ENCODE data around the gene RAB32.
"Not testable (repeated sequence)": the region's sequence is repeated elsewhere in the genome, so short reads cannot be mapped to it uniquely, and the experiment has no call there.

The RAB32 gene

DNA sequence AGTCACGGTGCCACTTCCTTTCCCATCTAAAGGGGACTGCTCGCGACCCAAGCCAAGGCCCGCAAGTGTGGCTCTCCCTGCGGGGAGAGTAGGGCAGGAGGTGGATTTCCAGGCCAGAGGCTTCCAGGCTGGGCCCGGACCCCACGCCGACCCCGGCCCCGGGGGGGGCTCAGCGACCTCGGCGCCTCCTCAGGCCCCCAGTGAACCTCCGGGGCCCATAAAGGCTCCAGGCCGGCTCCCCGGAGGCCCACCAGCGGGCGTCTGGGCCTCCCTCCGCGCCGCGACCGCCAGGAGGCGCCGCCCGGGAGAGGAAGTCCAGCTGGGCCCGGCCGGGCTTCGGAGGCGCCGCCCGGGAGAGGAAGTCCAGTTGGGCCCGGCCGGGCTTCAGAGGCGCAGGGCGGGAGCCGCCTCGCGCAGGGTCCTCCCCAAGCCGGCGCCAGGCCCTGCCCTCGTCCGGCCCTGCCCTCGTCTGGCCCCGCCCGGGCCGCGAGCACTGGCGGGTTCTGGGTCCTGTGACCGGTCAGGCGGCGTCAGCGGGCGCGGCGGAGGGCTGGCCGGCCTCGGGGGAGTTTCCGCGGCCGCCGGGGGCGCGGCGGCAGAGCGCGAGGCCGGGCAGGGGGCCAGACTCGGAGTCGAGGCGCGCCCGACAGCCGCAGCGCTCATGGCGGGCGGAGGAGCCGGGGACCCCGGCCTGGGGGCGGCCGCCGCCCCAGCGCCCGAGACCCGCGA, at the start of gene RAB32:
Gene RAB32, plus strand, starts transcription at position 623 of the 729 bp plus-strand sequence. Its CDS starts 39 bp downstream, at position 662.
- DNase-seq (ENCODE audit: low read depth): peak; percentile 95

DNA sequence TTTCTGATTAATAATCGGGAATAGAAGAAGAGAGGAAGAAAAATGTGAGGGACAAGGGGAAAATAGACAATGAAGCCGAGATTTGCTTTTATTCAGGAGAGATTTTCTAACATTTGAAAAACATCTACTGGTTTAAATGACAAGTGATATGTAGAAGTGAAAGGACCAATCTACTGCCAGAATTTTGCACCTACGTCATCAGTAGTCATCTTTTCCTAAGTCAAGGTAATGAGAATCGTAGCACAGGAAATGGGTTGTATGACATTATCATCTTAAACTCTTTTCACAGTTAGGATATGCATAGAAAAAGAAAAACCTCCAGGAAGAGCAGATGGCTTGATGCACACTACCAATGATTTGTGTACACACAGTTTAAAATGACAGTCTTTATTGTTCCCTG, 45.3 kb upstream of the RAB32 start:
- DNase-seq (ENCODE audit: low read depth): peak; percentile 11

DNA sequence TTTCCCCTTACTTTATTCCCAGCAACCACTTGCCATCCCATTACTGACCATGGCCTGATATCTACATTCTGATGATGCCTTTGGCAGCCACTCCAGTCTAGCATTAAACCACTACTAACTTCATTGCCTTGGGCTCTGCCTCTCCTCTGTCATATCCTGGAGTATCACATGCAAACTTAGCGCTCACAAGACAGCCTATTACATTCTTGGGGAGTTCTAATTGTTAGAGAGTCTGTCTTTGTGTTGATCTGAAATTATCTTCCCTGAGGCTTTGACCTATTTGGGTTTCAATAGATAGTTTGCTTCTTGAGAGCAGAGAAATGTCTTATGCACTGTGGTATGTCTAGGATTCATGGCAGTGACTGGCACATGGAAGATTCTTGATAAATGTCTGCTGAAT, 40.5 kb upstream of the RAB32 start:
- DNase-seq (ENCODE audit: low read depth): no peak

DNA sequence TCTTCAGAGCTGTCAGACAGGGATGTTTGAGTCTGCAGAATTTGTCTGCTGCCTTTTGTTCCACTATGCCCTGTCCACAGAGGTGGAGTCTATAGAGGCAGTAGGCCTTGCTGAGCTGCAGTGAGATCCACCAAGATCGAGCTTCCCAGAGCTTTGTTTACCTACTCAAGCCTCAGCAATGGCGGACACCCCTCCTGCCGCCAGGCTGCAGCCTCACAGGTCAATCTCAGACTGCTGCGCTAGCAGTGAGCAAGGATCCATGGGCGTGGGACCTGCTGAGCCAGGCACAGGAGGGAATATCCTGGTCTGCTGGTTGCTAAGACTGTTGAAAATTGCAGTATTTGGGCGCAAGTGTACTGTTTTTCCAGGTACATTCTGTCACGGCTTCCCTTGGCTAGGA, 28.4 kb upstream of the RAB32 start:
- no peak for DNase-seq (ENCODE audit: low read depth)

DNA sequence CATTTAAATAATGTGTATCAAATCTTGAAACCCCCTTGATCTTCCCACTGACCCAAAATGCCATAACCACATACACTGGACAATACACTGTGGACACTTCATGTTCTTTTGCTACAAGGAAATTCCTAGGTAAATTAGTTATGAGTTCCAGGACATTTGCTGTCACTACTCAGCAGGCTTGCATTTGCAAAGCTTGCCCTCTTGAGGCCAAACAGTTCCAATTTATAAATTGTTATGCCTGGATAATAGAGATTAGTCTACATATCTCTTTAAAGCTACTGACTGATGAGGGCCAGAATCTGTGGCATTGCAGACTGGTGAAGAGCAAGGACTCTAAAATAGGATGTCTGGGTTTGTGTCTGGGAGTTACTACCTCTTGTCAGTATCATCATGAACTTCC, 17.4 kb upstream of the RAB32 start:
- peak; percentile 22 for DNase-seq (ENCODE audit: low read depth)

DNA sequence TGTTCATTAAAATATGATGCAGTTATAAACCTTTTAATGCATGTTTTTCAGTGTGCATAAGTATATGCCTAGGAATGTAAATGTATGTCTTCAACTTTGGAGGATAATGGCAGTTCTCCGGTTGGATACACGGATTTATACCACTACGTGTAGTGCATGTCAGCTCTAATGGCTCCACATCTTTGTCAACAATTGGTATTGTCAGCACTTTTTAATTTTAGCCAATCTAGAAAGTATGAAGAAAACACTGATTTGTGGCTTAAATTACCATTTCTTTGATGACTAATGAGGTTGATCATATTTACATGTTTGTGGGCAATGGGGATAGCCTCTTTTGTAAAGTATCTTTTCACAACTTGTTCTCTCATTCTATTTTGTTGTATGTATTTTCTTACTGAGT, 10.9 kb upstream of the RAB32 start:
- no peak for DNase-seq (ENCODE audit: low read depth)

DNA sequence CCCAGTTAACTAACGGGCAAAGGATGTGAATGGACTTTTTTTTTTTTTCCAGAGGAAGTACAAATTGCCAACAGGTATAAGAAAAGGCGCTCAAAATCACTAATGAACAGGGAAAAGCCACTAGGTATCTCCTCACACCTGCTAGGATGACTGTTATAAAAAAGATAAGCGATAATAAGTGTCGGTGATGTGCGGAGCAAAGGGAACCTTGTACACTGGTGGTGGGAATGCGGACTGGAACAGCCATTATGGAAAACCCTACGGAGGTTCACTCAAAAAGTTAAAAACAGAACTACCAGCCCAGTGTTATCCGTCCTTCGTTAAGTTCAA, 787 bp upstream of the RAB32 start:
- DNase-seq (ENCODE audit: low read depth): no peak

DNA sequence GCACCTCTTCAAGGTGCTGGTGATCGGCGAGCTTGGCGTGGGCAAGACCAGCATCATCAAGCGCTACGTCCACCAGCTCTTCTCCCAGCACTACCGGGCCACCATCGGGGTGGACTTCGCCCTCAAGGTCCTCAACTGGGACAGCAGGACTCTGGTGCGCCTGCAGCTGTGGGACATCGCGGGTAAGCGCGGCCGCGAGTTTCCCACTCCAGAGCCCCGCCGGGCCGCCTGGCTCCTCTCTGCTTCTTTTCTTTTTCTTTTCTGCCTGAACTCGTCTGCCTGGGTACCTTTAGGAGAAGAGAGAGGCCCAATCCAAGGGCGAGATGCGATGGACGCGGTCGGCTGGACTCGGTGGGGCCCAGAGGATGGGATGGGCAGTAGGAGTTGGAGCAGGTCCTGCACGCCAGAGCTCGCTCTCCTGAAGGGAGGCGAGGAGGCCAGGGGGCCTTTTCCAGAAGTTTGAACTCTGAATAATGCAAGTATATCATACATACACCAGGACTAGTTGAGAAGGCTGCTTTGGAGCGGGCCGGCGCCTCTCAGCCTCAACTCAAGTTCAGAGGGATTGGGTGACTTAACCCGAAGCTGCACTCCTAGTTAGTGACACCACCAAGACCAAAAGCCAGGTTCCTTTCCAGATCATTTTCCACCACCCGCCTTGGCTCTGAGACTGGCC, 445 bp downstream of the RAB32 start:
- DNase-seq (ENCODE audit: low read depth): peak; percentile 56

DNA sequence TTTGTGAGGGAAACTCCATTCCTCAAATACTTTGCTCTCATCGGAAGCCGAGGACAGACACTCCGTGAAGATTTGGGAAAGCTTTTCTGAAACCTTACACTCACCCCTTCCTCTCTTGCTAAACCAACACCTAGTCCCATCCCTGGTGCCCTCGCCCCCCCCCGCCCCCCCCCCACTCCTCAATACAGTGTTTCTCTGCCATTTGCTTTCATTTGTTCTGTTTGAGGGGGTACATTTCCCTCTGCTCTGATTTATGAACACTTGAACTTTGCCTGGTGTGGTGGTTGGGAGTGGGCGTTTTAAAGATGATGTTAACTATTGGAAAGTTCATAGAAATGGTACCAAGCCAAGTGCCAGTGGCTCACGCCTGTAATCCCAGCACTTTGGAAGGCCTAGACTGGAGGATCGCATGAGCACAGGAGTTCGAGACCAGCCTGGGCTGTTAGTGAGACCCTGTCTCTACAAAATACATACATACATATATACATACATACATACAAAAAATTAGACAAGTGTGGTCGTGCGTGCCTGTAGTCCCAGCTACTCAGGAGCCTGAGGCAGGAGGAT, 1.1 kb downstream of the RAB32 start:
- peak; percentile 10 for DNase-seq (ENCODE audit: low read depth)

DNA sequence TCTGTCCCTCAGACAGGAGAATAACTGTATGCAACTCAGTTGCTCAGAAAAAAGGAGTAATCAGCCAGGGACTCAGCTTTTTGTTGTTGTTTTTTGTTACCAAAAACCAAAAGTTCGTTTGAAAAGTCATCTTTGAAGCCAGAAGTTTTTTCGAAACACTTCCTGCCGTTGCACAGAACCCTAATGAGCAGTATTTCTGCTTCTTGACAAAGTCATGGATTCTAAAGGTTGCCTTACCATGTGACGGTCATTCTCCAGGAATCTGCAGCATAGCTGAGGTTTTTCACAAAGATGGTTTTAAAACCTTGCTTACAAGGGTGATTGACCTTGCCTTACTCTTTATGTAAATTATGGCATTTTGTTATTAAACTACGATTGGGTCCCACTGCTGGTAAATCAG, 1.9 kb downstream of the RAB32 start:
- peak; percentile 81 for DNase-seq (ENCODE audit: low read depth)

DNA sequence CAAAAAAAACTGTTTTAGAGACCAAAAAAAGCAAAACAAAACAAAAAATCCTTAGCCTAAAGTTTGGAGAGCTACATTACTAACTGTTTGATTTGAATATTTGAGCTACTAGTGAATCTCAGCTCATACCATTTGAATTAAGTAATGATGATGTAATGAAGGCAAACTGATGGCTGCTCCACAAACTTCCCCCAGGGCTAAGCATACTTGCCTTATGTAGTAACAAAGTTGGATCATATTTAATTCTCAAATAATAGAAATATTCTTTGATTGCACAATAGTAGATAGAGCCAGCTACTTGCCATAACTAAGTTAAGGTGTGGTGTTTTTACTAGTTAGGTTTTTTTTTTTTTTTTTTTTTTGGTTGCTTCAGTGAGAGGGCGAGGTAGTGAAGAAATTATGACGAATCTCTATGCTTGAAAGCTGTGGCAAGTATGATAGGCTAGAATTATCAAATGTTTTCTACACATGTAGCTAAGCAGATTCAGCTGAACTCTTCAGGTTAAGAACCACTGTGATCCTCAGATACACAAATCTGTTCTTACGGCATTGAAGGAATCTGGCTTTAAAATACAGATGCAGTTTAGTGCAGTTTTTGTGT, 2.9 kb downstream of the RAB32 start:
- peak; percentile 94 for DNase-seq (ENCODE audit: low read depth)

DNA sequence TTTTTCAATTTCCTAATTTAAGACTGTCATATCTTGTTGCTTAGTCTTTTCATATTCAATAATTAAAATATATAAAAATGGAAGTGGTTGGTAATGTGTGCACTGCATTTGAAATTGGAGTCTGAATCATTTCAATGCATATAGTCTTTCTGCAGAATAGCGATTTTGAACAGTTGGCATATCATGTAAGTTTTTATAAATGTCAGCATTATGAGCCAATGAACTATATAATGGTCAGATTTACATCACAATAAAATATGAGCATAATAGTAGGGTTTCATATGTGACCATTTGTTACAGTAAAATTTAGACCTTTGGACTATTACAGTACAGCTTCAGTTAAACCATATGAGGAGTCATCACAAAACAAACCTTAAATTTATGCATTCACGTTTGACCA, 4.3 kb downstream of the RAB32 start:
- DNase-seq (ENCODE audit: low read depth): no peak

DNA sequence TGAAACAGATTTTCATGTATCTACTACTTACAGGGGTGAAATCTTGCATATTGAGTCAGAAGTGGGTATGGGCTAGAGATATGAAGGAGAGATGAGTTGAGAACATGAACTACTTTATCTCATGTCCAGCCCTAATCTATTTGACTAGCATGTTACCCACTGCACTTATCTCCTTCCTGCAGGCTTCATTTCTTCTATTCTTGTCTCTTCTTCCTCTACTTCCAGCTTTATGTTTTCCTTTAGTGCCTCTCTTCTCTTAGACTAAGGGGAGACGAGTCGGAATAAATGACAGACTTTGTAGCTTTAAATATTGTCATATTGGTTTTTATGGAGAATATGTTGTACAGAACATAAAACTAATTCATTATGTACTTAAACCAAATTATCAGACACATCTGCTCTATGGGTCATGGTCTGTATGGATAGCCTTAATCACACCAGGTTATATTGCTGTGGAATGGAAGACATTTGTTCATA, 5.3 kb downstream of the RAB32 start:
- DNase-seq (ENCODE audit: low read depth): no peak

DNA sequence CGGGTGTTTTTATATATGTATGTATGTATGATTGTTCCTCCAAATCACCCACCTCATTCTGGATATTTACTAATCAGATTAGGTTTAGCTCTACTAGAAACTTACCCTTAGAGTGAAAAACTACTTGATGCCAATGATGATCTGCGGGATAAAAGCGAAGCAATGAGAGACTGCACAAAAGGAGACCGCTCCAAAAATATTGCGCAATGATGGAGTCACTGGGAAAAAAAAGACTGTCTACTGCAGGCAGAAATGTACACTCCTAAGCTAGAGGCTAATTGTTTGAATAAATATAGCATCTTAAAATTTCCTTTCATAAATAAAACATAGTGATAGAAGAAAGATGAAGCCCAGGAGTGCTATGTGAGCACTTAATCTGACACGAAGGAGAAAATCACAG, 7.3 kb downstream of the RAB32 start:
- peak; percentile 5 for DNase-seq (ENCODE audit: low read depth)

DNA sequence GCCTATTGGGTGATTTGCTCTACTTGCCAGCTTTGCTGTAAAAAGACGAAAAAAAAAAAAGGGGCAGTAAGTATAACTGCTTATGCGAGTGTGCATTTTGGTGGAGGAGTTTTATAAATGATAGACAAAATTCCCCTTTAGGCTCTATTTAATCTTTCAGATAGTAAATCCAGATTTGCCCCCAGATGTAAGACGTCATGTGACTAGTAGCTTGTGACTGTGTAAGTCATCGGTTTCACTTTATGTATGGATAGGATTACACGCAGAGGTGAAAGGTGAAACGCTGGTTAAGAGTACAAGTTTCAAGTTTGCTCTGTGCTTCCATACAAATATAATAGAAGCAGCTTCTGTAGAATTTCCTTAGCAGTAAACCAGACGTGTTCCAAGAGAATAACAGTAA, 7.9 kb downstream of the RAB32 start:
- DNase-seq (ENCODE audit: low read depth): no peak

DNA sequence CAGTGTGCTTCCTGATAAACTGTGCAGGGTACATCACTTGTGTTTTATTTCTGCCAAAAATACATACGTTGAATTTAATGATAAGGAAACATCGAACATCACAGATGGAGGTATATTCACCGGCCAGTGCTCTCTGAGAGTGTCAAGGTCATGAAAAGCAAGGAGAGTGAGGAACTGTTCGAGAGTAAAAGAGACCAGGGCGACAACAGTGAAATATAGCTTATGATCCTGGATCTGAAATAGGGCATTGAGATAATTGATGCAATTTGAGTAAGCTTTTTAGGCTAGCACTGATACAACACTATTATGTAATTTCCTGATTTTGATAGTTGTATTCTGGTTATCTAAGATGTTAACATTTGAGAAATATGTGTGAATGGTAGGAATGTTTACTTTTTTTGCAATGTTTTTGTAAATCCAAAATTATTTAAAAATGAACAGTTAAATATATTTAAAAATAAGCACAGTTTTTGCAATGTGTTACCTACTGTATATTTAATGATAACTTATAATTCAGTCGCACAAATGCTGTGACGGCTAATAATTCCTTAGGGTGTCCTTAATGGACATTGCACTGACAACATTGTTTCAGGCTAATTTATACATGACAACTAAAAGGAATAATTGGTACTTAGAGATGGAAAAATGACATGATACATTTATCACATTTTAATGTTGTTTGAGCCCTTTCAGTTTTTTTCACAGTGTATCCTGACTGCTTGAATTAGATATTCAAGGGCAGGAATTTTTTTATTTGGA, 9.9 kb downstream of the RAB32 start:
- DNase-seq (ENCODE audit: low read depth): no peak

DNA sequence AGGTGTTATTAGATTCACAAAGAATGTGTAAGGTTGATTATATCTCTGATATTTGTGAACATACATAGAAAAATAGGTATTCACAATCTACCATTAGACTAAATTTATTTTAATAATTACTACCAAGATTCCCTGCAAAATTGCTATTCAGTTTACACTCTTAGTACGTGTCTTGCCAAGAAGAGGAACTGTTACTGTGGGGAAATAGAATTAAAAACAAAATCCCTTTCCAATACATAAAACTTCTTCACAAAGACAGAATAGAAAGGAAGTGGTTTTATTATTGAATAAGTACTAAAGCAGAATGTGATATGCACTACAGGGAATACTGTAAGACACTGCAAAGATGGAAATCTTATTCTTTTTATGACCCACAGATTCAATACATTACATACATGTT, 17.0 kb downstream of the RAB32 start:
- DNase-seq (ENCODE audit: low read depth): no peak

DNA sequence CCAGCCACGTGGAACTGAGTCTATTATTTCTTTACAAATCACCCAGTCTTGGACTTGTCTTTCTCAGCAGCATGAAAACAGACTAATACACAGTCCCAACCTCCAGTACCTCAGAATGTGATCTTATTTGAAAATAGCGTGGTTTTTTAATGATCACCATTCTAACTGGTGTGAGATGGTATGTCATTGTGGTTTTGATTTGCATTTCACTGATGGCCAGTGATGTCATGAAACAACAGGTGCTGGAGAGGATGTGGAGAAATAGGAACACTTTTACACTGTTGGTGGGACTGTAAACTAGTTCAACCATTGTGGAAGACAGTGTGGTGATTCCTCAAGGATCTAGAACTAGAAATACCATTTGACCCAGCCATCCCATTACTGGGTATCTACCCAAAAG, 23.0 kb downstream of the RAB32 start:
- not testable (repeated sequence) for DNase-seq (ENCODE audit: low read depth)

DNA sequence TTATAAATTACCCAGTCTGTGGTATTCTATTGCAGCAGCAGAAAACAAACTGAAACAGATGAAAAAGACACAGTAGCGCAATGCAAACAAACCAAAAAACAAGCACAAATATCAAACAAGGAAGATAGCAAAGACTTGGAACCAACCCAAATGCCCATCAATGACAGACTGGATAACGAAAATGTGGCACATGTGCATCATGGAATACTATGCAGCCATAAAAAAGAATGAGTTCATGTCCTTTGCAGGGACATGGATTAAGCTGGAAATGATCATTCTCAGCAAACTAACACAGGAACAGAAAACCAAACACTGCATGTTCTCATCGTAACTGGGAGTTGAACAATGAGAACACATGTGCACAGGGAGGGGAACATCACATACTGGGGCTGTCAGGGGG, 25.0 kb downstream of the RAB32 start:
- not testable (repeated sequence) for DNase-seq (ENCODE audit: low read depth)

DNA sequence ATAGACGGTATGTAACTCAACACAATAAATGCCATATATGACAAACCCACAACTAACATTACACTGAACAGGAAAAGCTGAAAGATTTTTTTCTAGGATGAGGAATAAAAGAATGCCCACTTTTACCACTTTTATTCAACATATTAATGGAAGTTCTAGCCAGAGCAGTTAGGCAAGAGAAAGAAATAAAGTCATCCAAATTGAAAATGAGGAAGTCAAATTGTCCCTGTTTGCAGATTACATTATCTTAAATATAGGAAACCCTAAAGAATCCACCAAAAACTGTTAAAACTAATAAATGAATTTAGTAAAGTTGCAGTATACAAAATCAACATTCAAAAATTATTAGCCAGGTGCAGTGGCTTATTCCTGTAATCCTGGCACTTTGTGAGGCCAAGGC, 30.6 kb downstream of the RAB32 start:
- no peak for DNase-seq (ENCODE audit: low read depth)

DNA sequence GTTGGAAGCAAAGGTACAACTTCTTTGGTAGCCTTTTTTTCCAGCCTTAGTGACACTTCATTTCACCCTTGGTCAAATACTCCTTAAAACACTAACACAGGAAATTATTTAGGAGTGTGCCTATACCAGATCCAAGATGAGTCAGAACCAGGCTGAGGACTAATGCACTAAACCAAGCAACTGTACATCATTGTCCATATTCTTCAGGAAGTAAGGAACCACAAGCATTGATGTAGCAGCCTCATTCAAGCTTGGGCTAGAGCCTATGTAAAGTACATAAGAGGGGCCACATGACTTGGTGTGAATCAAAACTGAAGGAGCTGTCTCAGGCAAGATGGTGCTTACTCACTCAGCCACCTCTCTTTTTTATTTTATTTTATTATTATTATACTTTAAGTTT, 34.4 kb downstream of the RAB32 start:
- DNase-seq (ENCODE audit: low read depth): peak; percentile 77

DNA sequence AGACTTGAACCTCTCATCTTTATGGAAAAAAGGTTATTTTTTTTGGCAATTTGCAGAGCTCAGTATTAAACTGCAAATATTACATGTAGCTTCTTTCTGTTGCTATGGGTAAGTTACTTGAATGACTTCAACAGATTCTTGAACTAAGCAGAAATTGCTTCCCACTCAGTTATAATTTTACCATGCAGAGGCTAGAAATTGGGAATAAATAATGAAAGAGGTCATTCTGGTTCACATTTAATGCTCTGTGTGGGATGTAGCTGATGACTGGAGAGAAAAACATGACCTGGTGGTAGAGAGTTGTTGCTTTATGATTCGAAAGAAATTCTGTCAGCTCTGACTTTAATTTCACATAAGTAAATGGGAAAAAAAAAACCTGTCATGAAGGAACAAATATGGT, 38.3 kb downstream of the RAB32 start:
- DNase-seq (ENCODE audit: low read depth): no peak
